Measurements from ENCODE around the gene SPEM3. TPM values are rescaled to one million over a fixed set of nuclear protein-coding genes. Genes with fewer than 3 reads are reported as not detected.

Gene SPEM3
- total and polyA plus RNA-seq, 12 donors, result not detected

GRCh38 chr17:7439462-7440112, 10.9 kb downstream of the SPEM3 start, which contains the start of gene FGF11:
FGF11 (plus strand) TSS chr17:7439512; CDS start chr17:7439621, 109 bp downstream.
- TF ChIP-seq CTCF (IDR thresholded peaks at IDR 0.05) (no peak), POLR2A (IDR thresholded peaks at IDR 0.05) (no peak)
- Histone ChIP-seq H3K27ac (peak within 1 kb of the TSS; percentile 87 to 94 (median 90)), H3K36me3 (replicated peaks in 1 of 2) (no peaks in the 10 kb centered on the region), H3K4me1 (replicated peaks in 1 of 2) (peaks cover 57 to 58% of the 10 kb centered on the region in 2 donors), H3K27me3 (no peaks in the 10 kb centered on the region), H3K4me3 (peak within 1 kb of the TSS in 3 of 4 donors; percentile 50 to 62 (median 54)), H3K9me3 (replicated peaks in 1 of 3) (no peaks in the 10 kb centered on the region)
- intact Hi-C loops (cut with DNase I), result loop anchor here (5.0 kb wide), 2 partner anchors 38 to 123 kb away; partner anchors contain the start of genes SENP3 (in 1 of the 2) and ZBTB4 (in 1 of the 2)
- WGBS, 4 donors, result 0 to 4% (median 2%) methylated on average over 23 to 50 of the region's 50 CpGs
- peak in 2 of 7 donors; percentile 30 to 38 for DNase-seq

- H3K4me3 ChIP-seq, result peak overlapping the region in 2 of 4 donors; percentile 50 to 62
- WGBS, 4 donors, result 0 to 3% (median 1%) methylated on average over 15 to 46 of the region's 46 CpGs
- no peaks in the 10 kb centered on the region for H3K27me3 ChIP-seq
- no peaks in the 10 kb centered on the region for H3K36me3 ChIP-seq (replicated peaks in 1 of 2)
- TF ChIP-seq POLR2A (IDR thresholded peaks at IDR 0.05), result peak in 1 of 2 donors; percentile 51
- TF ChIP-seq CTCF (IDR thresholded peaks at IDR 0.05), result no peak
- no peaks in the 10 kb centered on the region for H3K9me3 ChIP-seq (replicated peaks in 1 of 3)
- H3K4me1 ChIP-seq (replicated peaks in 1 of 2), result peaks cover 59 to 60% of the 10 kb centered on the region in 2 donors
- peak overlapping the region; percentile 65 to 94 (median 87) for H3K27ac ChIP-seq
- DNase-seq, result peak; percentile 86 to 93 (median 90)
- intact Hi-C loops (cut with DNase I), result no loop called here
Measured at GRCh38 chr17:7440113-7440833, 11.6 kb downstream of the SPEM3 start.

GRCh38 chr17:7440834-7441195, 12.2 kb downstream of the SPEM3 start:
- Histone ChIP-seq H3K36me3 (replicated peaks in 1 of 2) (no peaks in the 10 kb centered on the region), H3K4me1 (replicated peaks in 1 of 2) (peaks cover 55 to 63% of the 10 kb centered on the region in 2 donors), H3K4me3 (peak overlapping the region in 2 of 4 donors; percentile 50 to 62), H3K27ac (peak overlapping the region; percentile 65 to 94 (median 87)), H3K9me3 (replicated peaks in 1 of 3) (no peaks in the 10 kb centered on the region), H3K27me3 (no peaks in the 10 kb centered on the region)
- DNase-seq, result peak; percentile 77 to 91 (median 88)
- intact Hi-C loops (cut with DNase I), result no loop called here
- TF ChIP-seq CTCF (IDR thresholded peaks at IDR 0.05), result peak in 1 of 6 experiments; percentile 24
- TF ChIP-seq POLR2A (IDR thresholded peaks at IDR 0.05), result no peak
- 3 to 14% (median 7%) methylated on average over 8 to 11 of the region's 12 CpGs for WGBS, 4 donors

GRCh38 chr17:7441266-7441665, 12.6 kb downstream of the SPEM3 start:
- H3K27ac ChIP-seq, result peak overlapping the region; percentile 65 to 94 (median 87)
- TF ChIP-seq POLR2A (IDR thresholded peaks at IDR 0.05), result peak in 1 of 2 donors; percentile 24
- no peak for TF ChIP-seq CTCF (IDR thresholded peaks at IDR 0.05)
- peaks cover 51 to 61% of the 10 kb centered on the region in 2 donors for H3K4me1 ChIP-seq (replicated peaks in 1 of 2)
- H3K36me3 ChIP-seq (replicated peaks in 1 of 2), result no peaks in the 10 kb centered on the region
- peak in 6 of 7 donors; percentile 61 to 74 (median 71) for DNase-seq
- H3K9me3 ChIP-seq (replicated peaks in 1 of 3), result no peaks in the 10 kb centered on the region
- 27 to 59% (median 42%) methylated on average over 7 of the region's 7 CpGs for WGBS, 4 donors
- no peak overlapping the region for H3K4me3 ChIP-seq
- intact Hi-C loops (cut with DNase I), result no loop called here
- no peaks in the 10 kb centered on the region for H3K27me3 ChIP-seq
